SKM-1 (cell line): ENCODE measurements around the gene NEK1.

Experiments used
- DNase-seq: peaks from one replicate; lab custom pipeline; 2025; ENCODE audit not compliant: unreplicated experiment; lab: John Stamatoyannopoulos, UW

The NEK1 gene

GRCh38 chr4:169383724-169384123, 228.7 kb downstream of the NEK1 start:
- no peak for DNase-seq

- DNase-seq: no peak
Measured at GRCh38 chr4:169379688-169380087, 232.7 kb downstream of the NEK1 start.

- no peak for DNase-seq
Measured at GRCh38 chr4:169377367-169377766, 235.0 kb downstream of the NEK1 start.

GRCh38 chr4:169376421-169376820, 236.0 kb downstream of the NEK1 start:
- no peak for DNase-seq

- DNase-seq: no peak
Measured at GRCh38 chr4:169372791-169373190, 239.6 kb downstream of the NEK1 start.

- no peak for DNase-seq
Measured at GRCh38 chr4:169369634-169370033, 242.7 kb downstream of the NEK1 start.

GRCh38 chr4:169367826-169368225, 244.6 kb downstream of the NEK1 start:
- DNase-seq: no peak

- DNase-seq: no peak
Measured at GRCh38 chr4:169366821-169367220, 245.6 kb downstream of the NEK1 start.

- no peak for DNase-seq
Measured at GRCh38 chr4:169362607-169363006, 249.8 kb downstream of the NEK1 start.

GRCh38 chr4:169361756-169362155, 250.6 kb downstream of the NEK1 start:
- DNase-seq: no peak

GRCh38 chr4:169359961-169360360, 252.4 kb downstream of the NEK1 start:
- DNase-seq: no peak

- DNase-seq: no peak
Measured at GRCh38 chr4:169352360-169352759, 260.0 kb downstream of the NEK1 start.

- DNase-seq: no peak
Measured at GRCh38 chr4:169351872-169352271, 260.5 kb downstream of the NEK1 start.

GRCh38 chr4:169348541-169348940, 263.8 kb downstream of the NEK1 start:
- DNase-seq: no peak

GRCh38 chr4:169346840-169347239, 265.5 kb downstream of the NEK1 start:
- DNase-seq: no peak

- no peak for DNase-seq
Measured at GRCh38 chr4:169345316-169345721, 267.1 kb downstream of the NEK1 start.
